CD4-positive, alpha-beta T cell treated with Interleukin-10 for 1 hour (primary cell): ENCODE data around the gene SUDS3.

Source experiments
- DNase-seq: peaks from one replicate; pipeline ENCODE4 v3.0.0-alpha.2; 2020

SUDS3 gene

DNA sequence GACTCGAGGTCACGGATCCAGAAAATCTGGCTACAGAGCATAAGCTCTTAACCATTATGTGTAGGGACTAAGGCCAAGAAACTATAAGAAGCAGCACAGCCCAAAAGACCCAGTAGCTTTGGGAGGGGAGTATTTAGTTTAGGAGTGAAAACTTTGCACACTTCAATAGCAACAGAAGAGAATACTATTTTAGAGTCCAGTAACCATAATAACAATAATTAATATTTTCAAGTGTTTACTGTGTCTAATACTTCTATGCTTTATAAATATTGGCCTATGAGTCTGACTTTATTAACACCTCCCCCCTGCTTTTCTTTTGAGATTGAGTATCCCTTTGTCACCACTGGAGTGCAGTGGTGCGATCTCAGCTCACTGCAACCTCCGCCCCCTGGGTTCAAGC is 82.8 kb downstream of the SUDS3 start:
- DNase-seq = no peak

- no peak for DNase-seq
Measured at GRCh38 chr12:118463677-118464076, 87.3 kb downstream of the SUDS3 start.

- DNase-seq = no peak
Measured at GRCh38 chr12:118465706-118466105, 89.4 kb downstream of the SUDS3 start.
